Measurements from ENCODE around the gene SLC35F3. TPM values are rescaled to one million over a fixed set of nuclear protein-coding genes. Genes with fewer than 3 reads are reported as not detected.

Gene SLC35F3
- under 1 TPM; 0.26 to 0.58 (median 0.46) TPM for total RNA-seq (2021; fragmentation: NEBNext Ultra II Directional; extraction: Animal tissue kit (Norgen Biotek cat#: 25700))
- long read RNA-seq, result 0 reads

GRCh38 chr1:233904633-233905415 is at the start of gene SLC35F3:
Gene SLC35F3 (plus strand): TSS chr1:233904676.
- H3K27ac Mint-ChIP-seq, result no peak within 1 kb of the TSS
- TF ChIP-seq CTCF (IDR thresholded peaks at IDR 0.05), result no peak
- H3K4me3 Mint-ChIP-seq, result no peak within 1 kb of the TSS
- H3K27me3 Mint-ChIP-seq (ENCODE audit: insufficient read depth), result peaks cover 2% of the 10 kb centered on the region; the same call in 1 of the 2 replicates
- no peaks in the 10 kb centered on the region for H3K4me1 Mint-ChIP-seq (ENCODE audit: low read depth)
- DNase-seq, result no peak
- H3K9me3 Mint-ChIP-seq, result peaks cover 44% of the 10 kb centered on the region
- peaks cover 12% of the 10 kb centered on the region for H3K36me3 Mint-ChIP-seq (ENCODE audit: low read depth)

GRCh38 chr1:233859446-233859845 is 45.0 kb upstream of the SLC35F3 start:
- H3K36me3 Mint-ChIP-seq (ENCODE audit: low read depth), result no peaks in the 10 kb centered on the region; the same call in 1 of the 2 replicates
- TF ChIP-seq CTCF (IDR thresholded peaks at IDR 0.05), result no peak
- DNase-seq, result no peak
- no peaks in the 10 kb centered on the region for H3K4me1 Mint-ChIP-seq (ENCODE audit: low read depth)
- H3K27ac Mint-ChIP-seq, result no peak overlapping the region
- no peaks in the 10 kb centered on the region for H3K27me3 Mint-ChIP-seq (ENCODE audit: insufficient read depth)
- no peak overlapping the region for H3K4me3 Mint-ChIP-seq
- peaks cover 54% of the 10 kb centered on the region for H3K9me3 Mint-ChIP-seq

- no peak overlapping the region for H3K27ac Mint-ChIP-seq
Observed at GRCh38 chr1:233863901-233864545, 40.5 kb upstream of the SLC35F3 start.

GRCh38 chr1:233864578-233864977 is 39.9 kb upstream of the SLC35F3 start:
- peaks cover 65% of the 10 kb centered on the region for H3K9me3 Mint-ChIP-seq
- no peaks in the 10 kb centered on the region for H3K4me1 Mint-ChIP-seq (ENCODE audit: low read depth)
- TF ChIP-seq CTCF (IDR thresholded peaks at IDR 0.05), result no peak
- no peak overlapping the region for H3K4me3 Mint-ChIP-seq
- no peak overlapping the region for H3K27ac Mint-ChIP-seq
- no peak for DNase-seq
- H3K36me3 Mint-ChIP-seq (ENCODE audit: low read depth), result peaks cover 7% of the 10 kb centered on the region; the same call in 1 of the 2 replicates
- H3K27me3 Mint-ChIP-seq (ENCODE audit: insufficient read depth), result peaks cover 2% of the 10 kb centered on the region; the same call in 1 of the 2 replicates

More at GRCh38 chr1:233863901-233864545, 40.5 kb upstream of the SLC35F3 start:
- Mint-ChIP-seq H3K36me3 (ENCODE audit: low read depth) (peaks cover 7% of the 10 kb centered on the region; the same call in 1 of the 2 replicates), H3K9me3 (peaks cover 62% of the 10 kb centered on the region), H3K4me1 (ENCODE audit: low read depth) (no peaks in the 10 kb centered on the region), H3K4me3 (no peak overlapping the region), H3K27me3 (ENCODE audit: insufficient read depth) (peaks cover 2% of the 10 kb centered on the region; the same call in 1 of the 2 replicates)
- no peak for TF ChIP-seq CTCF (IDR thresholded peaks at IDR 0.05)
- no peak for DNase-seq

GRCh38 chr1:233865216-233865615 is 39.3 kb upstream of the SLC35F3 start:
- peaks cover 7% of the 10 kb centered on the region; the same call in 1 of the 2 replicates for H3K36me3 Mint-ChIP-seq (ENCODE audit: low read depth)
- TF ChIP-seq CTCF (IDR thresholded peaks at IDR 0.05), result no peak
- peaks cover 2% of the 10 kb centered on the region; the same call in 1 of the 2 replicates for H3K27me3 Mint-ChIP-seq (ENCODE audit: insufficient read depth)

More at GRCh38 chr1:233865216-233865615, 39.3 kb upstream of the SLC35F3 start:
- Mint-ChIP-seq H3K4me1 (ENCODE audit: low read depth) (no peaks in the 10 kb centered on the region), H3K27ac (no peak overlapping the region), H3K4me3 (no peak overlapping the region), H3K9me3 (peaks cover 65% of the 10 kb centered on the region)
- no peak for DNase-seq
